B cell (primary cell): ENCODE data around the gene PLEKHG4B. TPM values are rescaled to one million over a fixed set of nuclear protein-coding genes. Genes with fewer than 3 reads are reported as not detected.

Experiments used
- ATAC-seq: fragments of 200-7000 bp; cut with Tn5 transposase; one replicate; pipeline ENCODE4 v1.10.0; 2021; ENCODE audit warnings: low read depth, mild to moderate bottlenecking, moderate number of reproducible peaks, moderate library complexity
- CTCF ChIA-PET: fragments of 350-600 bp; sonication (Branson Sonifier 250); formaldehyde crosslinking; loops from one replicate; lab custom pipeline; 2021; ENCODE audit warnings: antibody characterized with exemption, inconsistent platforms; lab: Charles Lee
- POLR2A ChIA-PET: fragments of 350-600 bp; sonication (Branson Sonifier 250); formaldehyde crosslinking; loops from one replicate; lab custom pipeline; 2021; ENCODE audit warnings: antibody characterized with exemption; lab: Charles Lee
- DNase-seq: peaks from one replicate; pipeline ENCODE4 v3.0.0; 2013
- H2AFZ ChIP-seq: 2 replicates; pipeline ENCODE4 v1.6.1; 2012; ENCODE audit warnings: mild to moderate bottlenecking, low read depth, low read length; ENCODE audit not compliant: insufficient read depth, poor library complexity, severe bottlenecking
- H3K27ac ChIP-seq, 2 donors: 1 replicate in 1 of 2; 2 replicates in 1 of 2; pipeline ENCODE4 v1.5.1; 2012 to 2013; ENCODE audit warnings: low read length in 2 of 2, mild to moderate bottlenecking in 2 of 2, moderate library complexity in 1 of 2
- H3K27me3 ChIP-seq, 4 experiments: fragments of 200-600 bp in 1 of 4; sonication (generic) in 1 of 4; replicated peaks in 1 of 4; 1 replicate in 2 of 4; 2 replicates in 2 of 4; pipeline versions ENCODE4 v1.6.1 to v1.7.0; 2013 to 2016; ENCODE audit warnings: low read length in 3 of 4, mild to moderate bottlenecking in 2 of 4, mixed read lengths in 1 of 4, moderate library complexity in 1 of 4; ENCODE audit not compliant: insufficient read depth in 4 of 4, control insufficient read depth in 3 of 4; ENCODE audit errors: control extremely low read depth in 1 of 4
- H3K36me3 ChIP-seq, 2 experiments: replicated peaks in 1 of 2; 1 replicate in 1 of 2; 2 replicates in 1 of 2; pipeline versions ENCODE4 v1.6.1 to v1.7.1; 2013; ENCODE audit warnings: low read length in 1 of 2; ENCODE audit not compliant: insufficient read depth in 2 of 2, control insufficient read depth in 1 of 2; ENCODE audit errors: control extremely low read depth in 1 of 2, extremely low read depth in 1 of 2
- H3K4me1 ChIP-seq, 2 donors: fragments of 200-600 bp in 1 of 2; sonication (generic) in 1 of 2; 1 replicate in 1 of 2; 2 replicates in 1 of 2; pipeline versions ENCODE4 v1.5.1 to v1.6.1; 2013 to 2017; ENCODE audit warnings: low read length in 2 of 2; ENCODE audit not compliant: control insufficient read depth in 2 of 2, insufficient read depth in 2 of 2
- H3K4me2 ChIP-seq: replicated peaks from 2 replicates; pipeline ENCODE3; 2012; ENCODE audit warnings: mild to moderate bottlenecking, low read depth, low read length; ENCODE audit not compliant: poor library complexity, severe bottlenecking
- H3K4me3 ChIP-seq, 5 experiments: fragments of 200-600 bp in 1 of 5; sonication (generic) in 1 of 5; 1 replicate in 3 of 5; 2 replicates in 2 of 5; pipeline versions ENCODE4 v1.5.1 to v1.7.0; 2011 to 2016; ENCODE audit warnings: low read length in 4 of 5, mild to moderate bottlenecking in 4 of 5, low read depth in 2 of 5, control low read depth in 1 of 5, moderate library complexity in 1 of 5; ENCODE audit not compliant: insufficient read depth in 1 of 5; ENCODE audit errors: control extremely low read depth in 1 of 5, extremely low read depth in 1 of 5
- H3K79me2 ChIP-seq: fragments of 200-600 bp; sonication (generic); one replicate; pipeline ENCODE4 v1.6.0; 2016; ENCODE audit warnings: low read length; ENCODE audit not compliant: control insufficient read depth, insufficient read depth
- H3K9ac ChIP-seq: fragments of 200-600 bp; sonication (generic); 2 replicates; pipeline ENCODE4 v1.6.1; 2017; ENCODE audit warnings: mild to moderate bottlenecking, low read length, moderate library complexity
- H3K9me3 ChIP-seq, 3 donors: one replicate each; pipeline versions ENCODE4 v1.6.1 to v1.7.1; 2013; ENCODE audit warnings: low read length in 2 of 3; ENCODE audit not compliant: control insufficient read depth in 2 of 3, insufficient read depth in 1 of 3; ENCODE audit errors: control extremely low read depth in 1 of 3
- H4K20me1 ChIP-seq: 2 replicates; pipeline ENCODE4 v1.6.0; 2012; ENCODE audit warnings: mild to moderate bottlenecking, low read length; ENCODE audit not compliant: insufficient read depth, control insufficient read depth, poor library complexity, severe bottlenecking
- H3K27ac Mint-ChIP-seq: one replicate; pipeline ENCODE4 v1.8.0; 2021; ENCODE audit warnings: mixed read lengths
- H3K27me3 Mint-ChIP-seq: one replicate; pipeline ENCODE4 v1.8.0; 2021; ENCODE audit warnings: mixed read lengths
- H3K4me1 Mint-ChIP-seq: one replicate; pipeline ENCODE4 v1.8.0; 2021; ENCODE audit warnings: mixed read lengths
- H3K4me3 Mint-ChIP-seq: one replicate; pipeline ENCODE4 v1.8.0; 2021; ENCODE audit warnings: mixed read lengths
- H3K9me3 Mint-ChIP-seq: one replicate; pipeline ENCODE4 v1.8.0; 2022; ENCODE audit warnings: mixed read lengths; ENCODE audit not compliant: insufficient read depth
- EZH2 ChIP-seq: IDR thresholded peaks from 2 replicates; pipeline ENCODE4 v1.6.1; 2012; ENCODE audit warnings: borderline replicate concordance, low read depth, mild to moderate bottlenecking, moderate library complexity, low read length; ENCODE audit not compliant: insufficient read depth, poor library complexity, severe bottlenecking
- WGBS: methylation state at CpG from one replicate; pipeline ENCODE4 v1.1.5; 2013; ENCODE audit warnings: missing lambda C conversion rate; ENCODE audit not compliant: insufficient coverage; 5-methylcytosine and 5-hydroxymethylcytosine counted together
- intact Hi-C: fragments of 100-400 bp; cut with micrococcal nuclease; formaldehyde crosslinking; loops from one replicate; pipeline ENCODE4 v1.10.0; 2022
- polyA plus RNA-seq: library from polyadenylated mRNA; depleted of rRNA; stranded (reverse); fragments of >200 nt; gene quantifications from 2 replicates; pipeline ENCODE4 v1.2.3, GENCODE V29; 2012
- total RNA-seq, 2 donors: library from RNA; stranded (reverse); fragments of 120-200 nt in 1 of 2; gene quantifications; 1 replicate in 1 of 2; 2 replicates in 1 of 2; pipeline versions ENCODE4 v1.2.3 to v1.2.4, GENCODE V29; 2013 to 2022
- TF ChIP-seq, protein P1 (sequence below): fragments of 200-600 bp; IDR thresholded peaks from one replicate; pipeline ENCODE4 v1.8.0; 2022; ENCODE audit warnings: antibody characterized with exemption, mild to moderate bottlenecking

The PLEKHG4B gene
- total and polyA plus RNA-seq, 2 donors (not counting 1 experiment from before 2014, with no cell fraction given) = not detected

DNA sequence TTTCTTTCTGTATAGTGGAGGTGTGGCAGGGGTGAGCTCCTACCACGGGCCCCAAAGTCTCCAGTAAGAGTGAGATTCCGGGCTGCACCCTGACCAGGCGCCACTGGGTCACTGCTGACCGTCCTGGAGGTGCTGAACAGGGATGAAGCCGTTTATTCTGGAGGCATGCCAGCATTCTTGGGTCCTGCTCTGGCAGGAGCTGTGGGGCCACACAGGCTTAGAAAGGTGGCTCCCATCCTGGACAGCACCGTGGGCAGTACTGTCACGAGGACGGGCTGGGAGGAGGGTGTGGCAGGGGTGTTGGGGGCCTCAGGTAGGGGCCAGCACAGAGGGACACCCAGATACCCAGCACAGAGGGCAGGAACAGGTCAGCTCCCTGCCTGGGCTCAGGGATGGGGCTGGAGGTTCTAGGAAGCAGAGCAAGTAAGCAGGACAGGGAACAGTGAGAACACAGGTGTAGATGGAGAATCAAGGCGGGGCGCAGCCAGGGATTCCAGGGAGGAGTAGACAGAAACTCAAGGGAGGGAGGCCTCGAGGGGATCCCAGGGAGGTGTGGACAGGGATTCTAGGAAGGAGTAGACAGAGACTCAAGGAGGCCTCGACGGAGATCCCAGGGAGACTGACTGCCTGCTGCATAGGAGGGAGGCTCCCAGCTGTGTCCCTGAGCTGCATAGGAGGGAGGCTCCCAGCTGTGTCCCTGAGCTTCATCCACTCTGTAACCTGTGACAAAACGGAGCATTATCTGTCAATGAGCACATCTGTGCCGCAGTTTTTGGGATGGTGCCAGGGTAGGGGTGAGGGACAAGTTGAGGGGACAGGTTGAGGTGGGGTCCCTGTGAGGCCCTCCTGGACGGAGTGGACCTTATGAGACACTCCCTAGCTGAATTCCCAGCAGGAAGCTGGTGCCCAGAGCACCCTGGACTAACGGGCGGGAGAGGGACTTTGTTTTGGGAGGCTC is 1.1 kb upstream of the PLEKHG4B start:
- H3K36me3 ChIP-seq = no peaks in the 10 kb centered on the region
- no peak overlapping the region for H3K4me3 ChIP-seq
- no peaks in the 10 kb centered on the region for H4K20me1 ChIP-seq
- ChIA-PET CTCF (no interaction called here), POLR2A (no interaction called here)
- Mint-ChIP-seq H3K27ac (no peak overlapping the region), H3K4me1 (peaks cover 5% of the 10 kb centered on the region), H3K4me3 (peak overlapping the region; percentile 67), H3K9me3 (no peaks in the 10 kb centered on the region), H3K27me3 (peaks cover 56% of the 10 kb centered on the region)
- peak overlapping the region; percentile 66 for H3K4me2 ChIP-seq
- H2AFZ ChIP-seq = no peak overlapping the region
- WGBS = 87% methylated on average over 18 of the region's 18 CpGs
- H3K79me2 ChIP-seq = no peaks in the 10 kb centered on the region
- no peak overlapping the region for H3K27ac ChIP-seq
- no peak for ATAC-seq
- TF ChIP-seq, protein P1, sequence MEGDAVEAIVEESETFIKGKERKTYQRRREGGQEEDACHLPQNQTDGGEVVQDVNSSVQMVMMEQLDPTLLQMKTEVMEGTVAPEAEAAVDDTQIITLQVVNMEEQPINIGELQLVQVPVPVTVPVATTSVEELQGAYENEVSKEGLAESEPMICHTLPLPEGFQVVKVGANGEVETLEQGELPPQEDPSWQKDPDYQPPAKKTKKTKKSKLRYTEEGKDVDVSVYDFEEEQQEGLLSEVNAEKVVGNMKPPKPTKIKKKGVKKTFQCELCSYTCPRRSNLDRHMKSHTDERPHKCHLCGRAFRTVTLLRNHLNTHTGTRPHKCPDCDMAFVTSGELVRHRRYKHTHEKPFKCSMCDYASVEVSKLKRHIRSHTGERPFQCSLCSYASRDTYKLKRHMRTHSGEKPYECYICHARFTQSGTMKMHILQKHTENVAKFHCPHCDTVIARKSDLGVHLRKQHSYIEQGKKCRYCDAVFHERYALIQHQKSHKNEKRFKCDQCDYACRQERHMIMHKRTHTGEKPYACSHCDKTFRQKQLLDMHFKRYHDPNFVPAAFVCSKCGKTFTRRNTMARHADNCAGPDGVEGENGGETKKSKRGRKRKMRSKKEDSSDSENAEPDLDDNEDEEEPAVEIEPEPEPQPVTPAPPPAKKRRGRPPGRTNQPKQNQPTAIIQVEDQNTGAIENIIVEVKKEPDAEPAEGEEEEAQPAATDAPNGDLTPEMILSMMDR = no peak
- no peak for TF ChIP-seq EZH2
- no peak overlapping the region for H3K9ac ChIP-seq
- H3K27me3 ChIP-seq = peaks cover 0 to 28% (median 12%) of the 10 kb centered on the region in 4 experiments
- intact Hi-C loops = no loop called here
- H3K4me1 ChIP-seq = peaks cover 0 to 3% of the 10 kb centered on the region in 2 donors
- H3K9me3 ChIP-seq = peaks cover 0 to 6% (median 0%) of the 10 kb centered on the region in 3 donors
- DNase-seq = no peak
